Stomach (tissue), 4 donors: Measurements from ENCODE around the gene USP36.

Experiments
- CTCF ChIP-seq, 7 experiments: fragments of 450-650 bp in 4 of 7; fragments of 200-600 bp in 3 of 7; sonication (generic) in 3 of 7; IDR thresholded peaks; one replicate each; pipeline ENCODE4 v1.5.1; 2016 to 2019; ENCODE audit warnings: antibody characterized with exemption in 7 of 7, control low read depth in 2 of 7, mild to moderate bottlenecking in 1 of 7
- EP300 ChIP-seq: sonication (generic); formaldehyde crosslinking; IDR thresholded peaks from one replicate; pipeline ENCODE4 v1.6.1; 2017; ENCODE audit warnings: antibody characterized with exemption
- POLR2A ChIP-seq, 4 donors: fragments of 450-650 bp; IDR thresholded peaks; one replicate each; pipeline ENCODE4 v1.6.1; 2016; ENCODE audit warnings: antibody characterized with exemption in 4 of 4, control low read depth in 2 of 4, mild to moderate bottlenecking in 1 of 4, moderate library complexity in 1 of 4
- POLR2AphosphoS5 ChIP-seq, 3 donors: sonication (generic); formaldehyde crosslinking; IDR thresholded peaks; one replicate each; pipeline ENCODE4 v1.6.1; 2016; ENCODE audit warnings: antibody characterized with exemption in 3 of 3

- no peak for TF ChIP-seq POLR2AphosphoS5 (IDR thresholded peaks at IDR 0.05)
- TF ChIP-seq CTCF (IDR thresholded peaks at IDR 0.05) = no peak
- no peak for TF ChIP-seq POLR2A (IDR thresholded peaks at IDR 0.05)
- TF ChIP-seq EP300 = no peak
Observed at GRCh38 chr17:78819806-78820792, 20.5 kb downstream of the USP36 start.
